GM18505 (cell line): ENCODE measurements around the gene NT5C3A.
"Not testable (repeated sequence)": the region's sequence is repeated elsewhere in the genome, so short reads cannot be mapped to it uniquely, and the experiment has no call there.

ENCODE experiments used
- ATAC-seq: cut with Tn5 transposase; IDR thresholded peaks from one replicate; pipeline ENCODE4 v1.9.1; 2021; ENCODE audit not compliant: unreplicated experiment
- POLR2A ChIP-seq: IDR thresholded peaks from 4 replicates; pipeline ENCODE4 v1.6.1; 2011; ENCODE audit warnings: borderline replicate concordance; ENCODE audit not compliant: insufficient read depth, insufficient read length; ENCODE audit errors: extremely low read depth

The NT5C3A gene

GRCh38 chr7:33062023-33062781 lies at the start of gene NT5C3A:
NT5C3A (minus strand) TSS chr7:33062776; CDS start chr7:33062705, 71 bp downstream.
- peak; percentile 53 for TF ChIP-seq POLR2A
- peak; percentile 39 for ATAC-seq

GRCh38 chr7:33111614-33112013 lies 49.0 kb upstream of the NT5C3A start:
- TF ChIP-seq POLR2A = no peak
- ATAC-seq = no peak

- no peak for ATAC-seq
- no peak for TF ChIP-seq POLR2A
Observed at GRCh38 chr7:33109758-33110238, 47.2 kb upstream of the NT5C3A start.

- ATAC-seq = peak; percentile 91
- TF ChIP-seq POLR2A = peak; percentile 77
Observed at GRCh38 chr7:33109005-33109757, 46.6 kb upstream of the NT5C3A start, which contains the start of gene RP9. RP9 (minus strand) TSS chr7:33109404; CDS start chr7:33109372, 32 bp downstream.

- ATAC-seq = peak; percentile 3
- TF ChIP-seq POLR2A = no peak
Observed at GRCh38 chr7:33108554-33109004, 46.0 kb upstream of the NT5C3A start.

- ATAC-seq = no peak
- TF ChIP-seq POLR2A = no peak
Observed at GRCh38 chr7:33107136-33108066, 44.8 kb upstream of the NT5C3A start.

- no peak for TF ChIP-seq POLR2A
- no peak for ATAC-seq
Observed at GRCh38 chr7:33101906-33102305, 39.3 kb upstream of the NT5C3A start.

GRCh38 chr7:33100770-33101169 lies 38.2 kb upstream of the NT5C3A start:
- no peak for TF ChIP-seq POLR2A
- ATAC-seq = no peak

GRCh38 chr7:33099154-33099940 lies 36.8 kb upstream of the NT5C3A start:
- ATAC-seq = no peak
- no peak for TF ChIP-seq POLR2A

- not testable (repeated sequence) for ATAC-seq
Observed at GRCh38 chr7:33094745-33095275, 32.2 kb upstream of the NT5C3A start.

GRCh38 chr7:33093266-33093665 lies 30.7 kb upstream of the NT5C3A start:
- no peak for ATAC-seq

GRCh38 chr7:33091641-33092191 lies 29.1 kb upstream of the NT5C3A start:
- ATAC-seq = no peak
- TF ChIP-seq POLR2A = no peak

More at GRCh38 chr7:33093266-33093665, 30.7 kb upstream of the NT5C3A start:
- TF ChIP-seq POLR2A = no peak

- TF ChIP-seq POLR2A = no peak
- no peak for ATAC-seq
Observed at GRCh38 chr7:33091111-33091531, 28.5 kb upstream of the NT5C3A start.
